ENCODE measurements around the gene NPY4R2.
"Not testable (repeated sequence)": the region's sequence is repeated elsewhere in the genome, so short reads cannot be mapped to it uniquely, and the experiment has no call there.

GRCh38 chr10:47924628-47925027, 6.2 kb downstream of the NPY4R2 start:
- TF ChIP-seq CTCF, POLR2A, EP300 (IDR thresholded peaks at IDR 0.05): not testable (repeated sequence)

Measured in ovary (tissue), 3 donors.